Astrocyte of the cerebellum (primary cell): ENCODE measurements around the gene ICAM3.
"Not testable (repeated sequence)": the region's sequence is repeated elsewhere in the genome, so short reads cannot be mapped to it uniquely, and the experiment has no call there.

ENCODE experiments used
- DNase-seq: peaks from one replicate; pipeline ENCODE4 v3.0.0-alpha.2; 2011; ENCODE audit warnings: low read depth
- H3K4me3 ChIP-seq: 2 replicates; pipeline ENCODE4 v1.5.1; 2011; ENCODE audit warnings: mild to moderate bottlenecking, low read depth, low read length, moderate library complexity
- in situ Hi-C: cut with HindIII; loops from 2 replicates; pipeline ENCODE4 v1.10.0; 2017; ENCODE audit warnings: low sequenced_read_pairs
- TF ChIP-seq, protein P1 (sequence below): IDR thresholded peaks from 2 replicates; pipeline ENCODE4 v1.5.1; 2012; ENCODE audit warnings: low read length, low read depth, moderate library complexity, mild to moderate bottlenecking; ENCODE audit errors: missing control alignments

ICAM3 gene

GRCh38 chr19:10378124-10378523, 38.7 kb upstream of the ICAM3 start:
- TF ChIP-seq, protein P1, sequence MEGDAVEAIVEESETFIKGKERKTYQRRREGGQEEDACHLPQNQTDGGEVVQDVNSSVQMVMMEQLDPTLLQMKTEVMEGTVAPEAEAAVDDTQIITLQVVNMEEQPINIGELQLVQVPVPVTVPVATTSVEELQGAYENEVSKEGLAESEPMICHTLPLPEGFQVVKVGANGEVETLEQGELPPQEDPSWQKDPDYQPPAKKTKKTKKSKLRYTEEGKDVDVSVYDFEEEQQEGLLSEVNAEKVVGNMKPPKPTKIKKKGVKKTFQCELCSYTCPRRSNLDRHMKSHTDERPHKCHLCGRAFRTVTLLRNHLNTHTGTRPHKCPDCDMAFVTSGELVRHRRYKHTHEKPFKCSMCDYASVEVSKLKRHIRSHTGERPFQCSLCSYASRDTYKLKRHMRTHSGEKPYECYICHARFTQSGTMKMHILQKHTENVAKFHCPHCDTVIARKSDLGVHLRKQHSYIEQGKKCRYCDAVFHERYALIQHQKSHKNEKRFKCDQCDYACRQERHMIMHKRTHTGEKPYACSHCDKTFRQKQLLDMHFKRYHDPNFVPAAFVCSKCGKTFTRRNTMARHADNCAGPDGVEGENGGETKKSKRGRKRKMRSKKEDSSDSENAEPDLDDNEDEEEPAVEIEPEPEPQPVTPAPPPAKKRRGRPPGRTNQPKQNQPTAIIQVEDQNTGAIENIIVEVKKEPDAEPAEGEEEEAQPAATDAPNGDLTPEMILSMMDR, result no peak
- no peak overlapping the region for H3K4me3 ChIP-seq
- no peak for DNase-seq
- in situ Hi-C loops, result no loop called here

DNA sequence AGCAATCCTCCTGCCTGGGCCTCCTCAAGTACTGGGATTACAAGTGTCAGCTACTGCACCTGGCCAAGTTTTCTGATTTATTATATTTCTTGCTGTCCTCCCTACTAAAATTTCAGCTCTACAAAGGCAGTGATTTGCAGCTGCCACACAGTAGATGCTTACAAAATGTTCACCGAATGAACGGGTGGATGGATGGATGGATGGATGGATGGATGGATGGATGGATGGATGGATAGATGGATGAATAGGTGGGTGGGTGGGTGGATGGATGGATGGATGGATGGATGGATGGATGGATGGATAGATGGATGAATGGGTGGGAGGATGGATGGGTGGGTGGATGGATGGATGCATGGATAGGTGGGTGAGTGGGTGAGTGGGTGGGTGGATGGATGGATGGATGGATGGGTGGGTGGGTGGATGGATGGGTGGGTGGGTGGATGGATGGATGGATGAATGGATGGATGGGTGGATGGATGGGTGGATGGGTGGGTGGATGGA, 37.8 kb upstream of the ICAM3 start:
- DNase-seq, H3K4me3 ChIP-seq, in situ Hi-C loops: not testable (repeated sequence)

DNA sequence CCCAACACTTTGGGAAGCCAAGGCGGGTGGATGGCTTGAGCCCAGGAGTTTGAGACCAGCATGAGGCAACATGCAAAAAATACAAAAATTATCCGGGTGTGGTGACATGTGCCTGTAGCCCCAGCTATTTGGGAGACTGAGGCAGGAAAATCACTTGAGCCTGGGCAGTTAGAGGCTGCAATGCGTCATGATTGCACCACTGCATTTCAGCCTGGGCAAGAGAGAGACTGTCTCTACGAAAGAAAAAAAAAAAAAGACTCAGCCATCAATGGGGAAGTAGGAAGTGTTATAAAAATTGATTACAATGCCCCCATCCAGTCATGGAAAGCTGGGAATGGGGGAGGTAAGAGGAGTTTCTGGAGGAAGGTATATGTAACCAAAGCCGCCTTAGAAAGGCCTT, 35.5 kb upstream of the ICAM3 start:
- DNase-seq, result no peak

GRCh38 chr19:10372690-10373089, 33.3 kb upstream of the ICAM3 start:
- TF ChIP-seq, protein P1, result no peak
- H3K4me3 ChIP-seq, result no peak overlapping the region
- no peak for DNase-seq
- in situ Hi-C loops, result no loop called here

More for the DNA sequence above, 35.5 kb upstream of the ICAM3 start:
- H3K4me3 ChIP-seq, result no peak overlapping the region
- in situ Hi-C loops, result no loop called here
- TF ChIP-seq, protein P1, result no peak

DNA sequence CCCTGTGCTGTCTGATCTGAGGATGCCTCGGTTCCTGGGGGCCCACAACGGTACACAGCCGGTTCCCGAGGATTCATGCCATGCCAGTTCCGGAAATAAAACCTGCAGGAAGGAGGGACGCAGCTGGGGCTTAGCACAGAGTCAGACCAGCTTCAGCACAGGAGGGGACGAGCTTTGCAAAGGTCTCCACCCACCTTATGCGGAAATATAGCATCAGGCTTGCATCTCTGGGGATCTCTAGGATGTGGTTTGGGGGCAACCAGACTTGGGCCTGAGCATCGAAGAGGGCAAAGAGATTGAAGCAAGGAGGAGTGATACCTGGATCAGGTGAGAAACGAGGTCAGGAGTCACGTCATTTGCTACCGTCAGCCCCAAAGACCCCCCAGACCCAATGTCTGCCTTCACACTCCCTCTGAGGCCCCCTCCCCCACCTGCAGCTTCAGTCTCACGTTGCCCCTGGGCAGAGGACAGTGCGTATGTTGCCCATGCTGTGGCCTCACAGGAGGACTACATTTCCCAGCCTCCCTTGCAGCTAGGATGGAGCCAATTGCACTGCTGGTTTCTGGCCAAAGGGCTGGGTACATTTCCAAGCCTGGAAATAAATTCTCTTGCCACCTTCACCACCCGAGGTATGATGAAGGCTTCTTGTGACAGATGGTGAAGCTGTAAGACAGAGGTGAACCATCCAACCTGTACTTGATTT, 28.8 kb upstream of the ICAM3 start:
- DNase-seq, result no peak
- in situ Hi-C loops, result no loop called here
- H3K4me3 ChIP-seq, result no peak overlapping the region
- TF ChIP-seq, protein P1, result no peak

- in situ Hi-C loops, DNase-seq, H3K4me3 ChIP-seq: not testable (repeated sequence)
These were observed 27.6 kb upstream of the ICAM3 start for GRCh38 chr19:10366950-10367512.

DNA sequence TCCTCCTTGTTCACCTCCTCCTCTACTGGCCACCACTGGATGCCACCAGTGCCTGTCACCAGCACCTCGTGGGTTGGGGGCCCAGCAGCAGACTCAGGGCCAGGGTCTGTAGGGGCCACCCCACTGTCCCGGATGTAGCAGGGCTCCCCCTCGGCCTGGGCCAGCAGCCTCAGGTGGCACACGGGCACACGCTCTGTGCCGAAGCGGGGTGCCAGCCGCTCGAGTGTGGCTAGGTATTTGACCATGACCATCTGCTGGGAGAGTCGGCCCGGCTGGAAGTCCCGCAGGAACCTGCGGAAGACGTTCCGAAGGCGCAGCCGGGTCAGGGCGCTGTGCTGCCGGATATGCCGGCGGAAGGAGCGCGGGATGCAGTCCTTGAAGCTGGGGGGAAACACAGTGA, 26.1 kb upstream of the ICAM3 start:
- TF ChIP-seq, protein P1, result no peak
- H3K4me3 ChIP-seq, result no peak overlapping the region
- in situ Hi-C loops, result no loop called here
- DNase-seq, result no peak
